H1 (cell line): Measurements from ENCODE around the gene TMCC3. TPM values are rescaled to one million over a fixed set of nuclear protein-coding genes. Genes with fewer than 3 reads are reported as not detected.

Source experiments
- CTCF ChIA-PET: fragments of 300-600 bp; sonication (Branson Sonifier 250); formaldehyde crosslinking; loops from one replicate; lab custom pipeline; 2021; ENCODE audit not compliant: partially characterized antibody; lab: Charles Lee
- POLR2A ChIA-PET: fragments of 300-600 bp; sonication (Branson Sonifier 250); formaldehyde crosslinking; loops from one replicate; lab custom pipeline; 2021; ENCODE audit warnings: inconsistent platforms; ENCODE audit not compliant: partially characterized antibody; lab: Charles Lee
- DNase-seq, 2 experiments: peaks; one replicate each; pipeline versions ENCODE4 v3.0.0 to v3.0.0-alpha.2; 2010 to 2022; ENCODE audit warnings: low spot score in 2 of 2, low read depth in 1 of 2, mixed read lengths in 1 of 2
- FAIRE-seq: peaks from 2 replicates; lab custom pipeline; 2011; peaks lifted over from hg19 to GRCh38; lab: Jason Lieb, UNC
- H2AFZ ChIP-seq: 2 replicates; pipeline ENCODE4 v1.8.1; 2012; ENCODE audit warnings: low read length, inconsistent platforms
- H2AK5ac ChIP-seq: 2 replicates; pipeline ENCODE4 v1.6.1; 2013; ENCODE audit warnings: low read depth, low read length
- H2BK120ac ChIP-seq: replicated peaks from 2 replicates; pipeline ENCODE3; 2013; ENCODE audit warnings: low read depth, low read length, inconsistent platforms
- H2BK12ac ChIP-seq: 2 replicates; pipeline ENCODE4 v1.6.1; 2013; ENCODE audit warnings: low read depth, low read length
- H2BK15ac ChIP-seq: 2 replicates; pipeline ENCODE4 v1.6.1; 2013; ENCODE audit warnings: low read length
- H2BK20ac ChIP-seq: 2 replicates; pipeline ENCODE4 v1.6.1; 2013; ENCODE audit warnings: low read length
- H2BK5ac ChIP-seq: 2 replicates; pipeline ENCODE4 v1.6.1; 2013; ENCODE audit warnings: low read depth, low read length
- H3K14ac ChIP-seq: 2 replicates; pipeline ENCODE4 v1.6.1; 2013; ENCODE audit warnings: inconsistent platforms; ENCODE audit not compliant: insufficient read length
- H3K18ac ChIP-seq: 2 replicates; pipeline ENCODE4 v1.6.1; 2013; ENCODE audit warnings: low read length; ENCODE audit errors: extremely low read depth
- H3K23ac ChIP-seq: 2 replicates; pipeline ENCODE4 v1.6.1; 2013; ENCODE audit warnings: inconsistent platforms; ENCODE audit not compliant: insufficient read length
- H3K23me2 ChIP-seq: 2 replicates; pipeline ENCODE4 v1.6.1; 2013; ENCODE audit warnings: low read depth, low read length
- H3K27ac ChIP-seq: 2 replicates; pipeline ENCODE4 v1.6.1; 2011; ENCODE audit warnings: low read depth, low read length, inconsistent platforms
- H3K27me3 ChIP-seq, 4 experiments: replicated peaks in 1 of 4; 1 replicate in 1 of 4; 2 replicates in 3 of 4; pipeline versions ENCODE4 v1.6.1 to v1.8.1; 2011 to 2013; ENCODE audit warnings: low read length in 3 of 4, mild to moderate bottlenecking in 3 of 4, inconsistent platforms in 2 of 4, mixed read lengths in 2 of 4, moderate library complexity in 1 of 4; ENCODE audit not compliant: control insufficient read depth in 3 of 4, insufficient read depth in 3 of 4; ENCODE audit errors: extremely low read depth in 1 of 4
- H3K36me3 ChIP-seq, 4 experiments: 2 replicates each; pipeline versions ENCODE4 v1.6.1 to v1.8.1; 2011 to 2013; ENCODE audit warnings: mild to moderate bottlenecking in 4 of 4, low read length in 3 of 4, moderate library complexity in 2 of 4, control low read depth in 1 of 4, inconsistent platforms in 1 of 4; ENCODE audit not compliant: insufficient read depth in 4 of 4, control insufficient read depth in 2 of 4
- H3K4ac ChIP-seq: replicated peaks from 2 replicates; pipeline ENCODE3; 2013; ENCODE audit warnings: low read length, low read depth, mixed read lengths, inconsistent platforms; ENCODE audit not compliant: insufficient read length
- H3K4me1 ChIP-seq, 4 experiments: replicated peaks in 1 of 4; 1 replicate in 1 of 4; 2 replicates in 3 of 4; pipeline versions ENCODE4 v1.6.1 to v1.8.1; 2011 to 2013; ENCODE audit warnings: low read length in 3 of 4, inconsistent platforms in 2 of 4, mixed read lengths in 1 of 4; ENCODE audit not compliant: insufficient read depth in 4 of 4, control insufficient read depth in 3 of 4
- H3K4me2 ChIP-seq, 2 experiments: 2 replicates each; pipeline versions ENCODE4 v1.6.1 to v1.8.1; 2011 to 2013; ENCODE audit warnings: low read depth in 2 of 2, low read length in 2 of 2, control low read depth in 1 of 2, inconsistent platforms in 1 of 2, mild to moderate bottlenecking in 1 of 2; ENCODE audit not compliant: insufficient read depth in 1 of 2
- H3K4me3 ChIP-seq, 4 experiments: fragments of 200-600, 300-600 bp in 1 of 4; sonication (generic), shearing (Covaris generic), sonication (Bioruptor Twin) in 1 of 4; 2 replicates each; pipeline versions ENCODE4 v1.5.1 to v1.8.1; 2011 to 2016; ENCODE audit warnings: low read length in 4 of 4, low read depth in 3 of 4, control low read depth in 2 of 4, inconsistent platforms in 2 of 4, mild to moderate bottlenecking in 2 of 4, mixed read lengths in 1 of 4, moderate library complexity in 1 of 4; ENCODE audit not compliant: insufficient read depth in 2 of 4; ENCODE audit errors: extremely low read depth in 1 of 4
- H3K56ac ChIP-seq: replicated peaks from 2 replicates; pipeline ENCODE3; 2013; ENCODE audit warnings: low read depth, mild to moderate bottlenecking, mixed read lengths, low read length, inconsistent platforms; ENCODE audit not compliant: insufficient read length
- H3K79me1 ChIP-seq: 2 replicates; pipeline ENCODE4 v1.6.1; 2013; ENCODE audit warnings: low read depth, low read length, control low read depth
- H3K79me2 ChIP-seq, 2 experiments: 2 replicates each; pipeline versions ENCODE4 v1.6.1 to v1.8.1; 2012 to 2013; ENCODE audit warnings: low read length in 2 of 2, mild to moderate bottlenecking in 2 of 2, inconsistent platforms in 1 of 2; ENCODE audit not compliant: insufficient read depth in 2 of 2, control insufficient read depth in 1 of 2
- H3K9ac ChIP-seq, 4 experiments: replicated peaks in 1 of 4; 1 replicate in 1 of 4; 2 replicates in 3 of 4; pipeline versions ENCODE4 v1.6.1 to v1.8.1; 2011 to 2013; ENCODE audit warnings: low read depth in 3 of 4, low read length in 3 of 4, control low read depth in 2 of 4, mild to moderate bottlenecking in 2 of 4, moderate library complexity in 2 of 4, inconsistent platforms in 1 of 4; ENCODE audit errors: extremely low read depth in 1 of 4
- H3K9me3 ChIP-seq, 2 experiments: 2 replicates each; pipeline versions ENCODE4 v1.6.1 to v1.8.1; 2012 to 2013; ENCODE audit warnings: mild to moderate bottlenecking in 2 of 2, moderate library complexity in 2 of 2, control low read depth in 1 of 2, inconsistent platforms in 1 of 2, low read depth in 1 of 2, low read length in 1 of 2, mixed read lengths in 1 of 2; ENCODE audit not compliant: insufficient read depth in 2 of 2
- H4K20me1 ChIP-seq, 2 experiments: replicated peaks in 1 of 2; 2 replicates each; pipeline versions ENCODE3 to v1.8.1; 2011 to 2013; ENCODE audit warnings: inconsistent platforms in 2 of 2, low read length in 2 of 2, mild to moderate bottlenecking in 1 of 2; ENCODE audit not compliant: insufficient read depth in 2 of 2, control insufficient read depth in 1 of 2
- H4K5ac ChIP-seq: 2 replicates; pipeline ENCODE4 v1.6.1; 2013; ENCODE audit warnings: low read length, low read depth, mixed read lengths, inconsistent platforms; ENCODE audit not compliant: insufficient read length
- H4K8ac ChIP-seq: 2 replicates; pipeline ENCODE4 v1.8.0; 2013; ENCODE audit warnings: mild to moderate bottlenecking, moderate library complexity, low read length, inconsistent platforms; ENCODE audit not compliant: insufficient read depth; ENCODE audit errors: extremely low read depth
- H4K91ac ChIP-seq: replicated peaks from 2 replicates; pipeline ENCODE3; 2013; ENCODE audit warnings: low read length, mixed read lengths, inconsistent platforms; ENCODE audit not compliant: insufficient read length
- ATF3 ChIP-seq: IDR thresholded peaks from 2 replicates; pipeline ENCODE4 v1.6.1; 2011; ENCODE audit warnings: low read depth, mild to moderate bottlenecking, low read length; ENCODE audit not compliant: insufficient read depth
- CBX5 ChIP-seq: fragments of 300-800, 300-1000 bp; sonication (generic); IDR thresholded peaks from 2 replicates; pipeline ENCODE4 v1.7.1; 2016; ENCODE audit warnings: antibody characterized with exemption, low read length, low read depth
- E2F6 ChIP-seq: IDR thresholded peaks from 2 replicates; pipeline ENCODE4 v1.6.1; 2012; ENCODE audit warnings: inconsistent platforms
- EGR1 ChIP-seq: IDR thresholded peaks from 2 replicates; pipeline ENCODE4 v1.6.1; 2011; ENCODE audit warnings: low read depth, low read length, borderline replicate concordance
- EZH2 ChIP-seq: fragments of 200-600 bp; sonication (generic); IDR thresholded peaks from 2 replicates; pipeline ENCODE4 v1.7.1; 2012; ENCODE audit warnings: low read depth, mild to moderate bottlenecking, moderate library complexity, low read length, inconsistent platforms; ENCODE audit not compliant: severe bottlenecking
- FOSL1 ChIP-seq: IDR thresholded peaks from 2 replicates; pipeline ENCODE4 v1.6.1; 2011; ENCODE audit warnings: mild to moderate bottlenecking, low read depth, low read length, moderate library complexity; ENCODE audit not compliant: insufficient read depth
- KDM4A ChIP-seq: IDR thresholded peaks from one replicate; pipeline ENCODE4 v1.7.1; 2012; ENCODE audit warnings: low read depth, mild to moderate bottlenecking, moderate library complexity, low read length, inconsistent platforms; ENCODE audit not compliant: severe bottlenecking
- NRF1 ChIP-seq: IDR thresholded peaks from 2 replicates; pipeline ENCODE4 v1.6.1; 2011; ENCODE audit warnings: mild to moderate bottlenecking, low read depth, low read length, improper control_type of control experiment
- RNF2 ChIP-seq: fragments of 200-900, 300-1000 bp; sonication (generic); IDR thresholded peaks from 2 replicates; pipeline ENCODE4 v1.7.1; 2016; ENCODE audit warnings: borderline replicate concordance, low read depth, mild to moderate bottlenecking, antibody characterized with exemption, low read length; ENCODE audit not compliant: poor library complexity, severe bottlenecking; ENCODE audit errors: missing control alignments
- SP2 ChIP-seq: IDR thresholded peaks from 2 replicates; pipeline ENCODE4 v1.6.1; 2012; ENCODE audit warnings: mild to moderate bottlenecking, low read length, inconsistent platforms
- SP4 ChIP-seq: IDR thresholded peaks from 2 replicates; pipeline ENCODE4 v1.6.1; 2012; ENCODE audit warnings: low read length, inconsistent platforms
- SUZ12 ChIP-seq: fragments of 200-600 bp; sonication (generic); IDR thresholded peaks from 2 replicates; pipeline ENCODE4 v1.6.1; 2012; ENCODE audit warnings: mild to moderate bottlenecking, inconsistent platforms, low read length, moderate library complexity, mixed read lengths
- ZNF274 ChIP-seq: IDR thresholded peaks from 2 replicates; pipeline ENCODE4 v1.7.0; 2012; ENCODE audit warnings: low read length, borderline replicate concordance; ENCODE audit errors: extremely low read depth
- WGBS, 2 experiments: shearing (Covaris generic) in 1 of 2; methylation state at CpG; one replicate each; pipeline versions ENCODE4 v1.1.6 to v1.1.7; 2013 to 2015; ENCODE audit warnings: low lambda C conversion rate in 2 of 2, mixed read lengths in 2 of 2, inconsistent platforms in 1 of 2, low coverage in 1 of 2, missing lambda C conversion rate in 1 of 2; ENCODE audit not compliant: insufficient replicate concordance in 2 of 2, insufficient coverage in 1 of 2, insufficient read length in 1 of 2; ENCODE audit errors: extremely low coverage in 1 of 2, missing lambda C conversion rate in 1 of 2; 5-methylcytosine and 5-hydroxymethylcytosine counted together
- polyA plus RNA-seq, 7 experiments: library from polyadenylated mRNA; depleted of rRNA in 3 of 7; stranded (reverse) in 5 of 7; unstranded in 2 of 7; fragments of >200 nt in 5 of 7; fragments of 200-250 nt in 2 of 7; gene quantifications; 1 replicate in 5 of 7; 2 replicates in 1 of 7; 4 replicates in 1 of 7; pipeline versions ENCODE4 v1.2.1 to v1.2.3, GENCODE V29; 2011 to 2013; ENCODE audit warnings: missing spikeins in 2 of 7, mixed read lengths in 2 of 7
- total RNA-seq: library from RNA; stranded (reverse); fragmentation: NEBNext Ultra II Directional; extraction: Animal tissue kit (Norgen Biotek cat#: 25700); gene quantifications from 2 replicates; pipeline ENCODE4 v1.2.1, GENCODE V29; 2021

Gene TMCC3
- total and polyA plus RNA-seq, 2 of the 8 experiments (the other 6 are each of a cell fraction or from before 2014, with no cell fraction given), result 1.7 to 4.1 TPM

GRCh38 chr12:94567761-94568160, 82.6 kb downstream of the TMCC3 start:
- Histone ChIP-seq H3K9me3 (no peaks in the 10 kb centered on the region), H4K20me1 (no peaks in the 10 kb centered on the region), H3K56ac (no peak overlapping the region), H2BK12ac (no peak overlapping the region), H3K27ac (no peak overlapping the region), H3K79me1 (no peaks in the 10 kb centered on the region), H3K23ac (no peak overlapping the region), H4K8ac (no peak overlapping the region), H2AK5ac (no peak overlapping the region), H2BK20ac (no peak overlapping the region), H3K79me2 (no peaks in the 10 kb centered on the region), H3K4ac (no peak overlapping the region), H4K91ac (no peak overlapping the region), H3K4me3 (no peak overlapping the region), H3K36me3 (no peaks in the 10 kb centered on the region), H2BK15ac (no peak overlapping the region), H2AFZ (no peak overlapping the region), H2BK5ac (no peak overlapping the region), H2BK120ac (no peak overlapping the region), H4K5ac (no peak overlapping the region), H3K23me2 (no peaks in the 10 kb centered on the region), H3K4me1 (no peaks in the 10 kb centered on the region; a peak in 1 of 7 replicates), H3K9ac (no peak overlapping the region), H3K14ac (no peak overlapping the region), H3K18ac (no peak overlapping the region), H3K27me3 (no peaks in the 10 kb centered on the region), H3K4me2 (no peak overlapping the region)
- FAIRE-seq (no peak), DNase-seq (no peak)
- CTCF ChIA-PET, result interaction anchor here (0.8 to 1.4 kb wide), 3 partner anchors 22 to 307 kb away, joined by 3 to 6 read pairs (median 5); no protein-coding TSS in a partner anchor
- 81% methylated on average over 6 of the region's 6 CpGs; no CpG with 5 or more reads in 1 of the 2 experiments for WGBS, 2 experiments
- POLR2A ChIA-PET, result interaction anchor here (0.7 kb wide), 1 partner anchor 307 kb away, joined by 5 read pairs; no protein-coding TSS in a partner anchor
- TF ChIP-seq SP4, result no peak
- TF ChIP-seq ATF3, result no peak
- TF ChIP-seq SP2, result no peak
- no peak for TF ChIP-seq KDM4A
- no peak for TF ChIP-seq EGR1
- no peak for TF ChIP-seq ZNF274
- TF ChIP-seq NRF1, result no peak
- TF ChIP-seq E2F6, result no peak
- TF ChIP-seq RNF2, result no peak
- TF ChIP-seq SUZ12, result no peak
- no peak for TF ChIP-seq EZH2
- TF ChIP-seq FOSL1, result no peak
- TF ChIP-seq CBX5, result no peak
